K562 (cell line): ENCODE measurements around the gene MAK. TPM values are rescaled to one million over a fixed set of nuclear protein-coding genes. Genes with fewer than 3 reads are reported as not detected.
A peak's percentile ranks its signal among the peaks of the same experiment; 100 is the strongest.

Experiments
- AFF4 ChIP-seq: sonication (generic); formaldehyde crosslinking; IDR thresholded peaks from 2 replicates; pipeline ENCODE4 v1.8.0; 2023; ENCODE audit warnings: mild to moderate bottlenecking, missing genetic modification reagents
- CBFA2T3 ChIP-seq: fragments of 450-650 bp; IDR thresholded peaks from 2 replicates; pipeline ENCODE4 v1.6.1; 2017
- CREM ChIP-seq: IDR thresholded peaks from 2 replicates; pipeline ENCODE4 v1.6.1; 2014; ENCODE audit warnings: antibody characterized with exemption, low read depth
- E2F6 ChIP-seq, 2 experiments: IDR thresholded peaks; 2 replicates each; pipeline ENCODE4 v1.6.1; 2011; ENCODE audit warnings: borderline replicate concordance in 1 of 2, control low read depth in 1 of 2, low read depth in 1 of 2, low read length in 1 of 2, mild to moderate bottlenecking in 1 of 2, mixed read lengths in 1 of 2, moderate library complexity in 1 of 2; ENCODE audit not compliant: insufficient read depth in 1 of 2, insufficient read length in 1 of 2, poor library complexity in 1 of 2, severe bottlenecking in 1 of 2; ENCODE audit errors: extremely low read depth in 1 of 2
- ETV1 ChIP-seq: fragments of 450-650 bp; conservative IDR thresholded peaks from 2 replicates; pipeline ENCODE4 v1.6.1; 2016; ENCODE audit warnings: missing genetic modification characterization, control low read depth, low read depth, missing compliant biosample characterization
- JUND ChIP-seq, 2 experiments: IDR thresholded peaks; 2 replicates in 1 of 2; 3 replicates in 1 of 2; pipeline ENCODE4 v1.6.1; 2011; ENCODE audit warnings: borderline replicate concordance in 2 of 2, low read depth in 2 of 2, low read length in 2 of 2, improper control_type of control experiment in 1 of 2, missing biosample characterization in 1 of 2, missing genetic modification characterization in 1 of 2, missing genetic modification reagents in 1 of 2
- NBN ChIP-seq: fragments of 450-650 bp; IDR thresholded peaks from 2 replicates; pipeline ENCODE4 v1.6.1; 2016; ENCODE audit warnings: low read depth, mild to moderate bottlenecking
- NKRF ChIP-seq: fragments of 450-650 bp; IDR thresholded peaks from 2 replicates; pipeline ENCODE4 v1.6.1; 2016; ENCODE audit warnings: borderline replicate concordance
- SIN3B ChIP-seq: fragments of 450-650 bp; IDR thresholded peaks from 2 replicates; pipeline ENCODE4 v1.6.1; 2017; ENCODE audit warnings: low read depth, mild to moderate bottlenecking, moderate library complexity
- SIRT6 ChIP-seq: IDR thresholded peaks from one replicate; pipeline ENCODE4 v1.6.1; 2012; ENCODE audit warnings: low read depth, mild to moderate bottlenecking, control low read depth, inconsistent platforms, low read length, moderate library complexity
- TRIM24 ChIP-seq, 2 experiments: fragments of 450-650 bp; IDR thresholded peaks; 2 replicates each; pipeline ENCODE4 v1.6.1; 2016
- ZBTB12 ChIP-seq: fragments of 250-450 bp; sonication (Bioruptor Pico); IDR thresholded peaks from 2 replicates; pipeline ENCODE4 v1.4.0; 2020
- ZC3H4 ChIP-seq: sonication (generic); formaldehyde crosslinking; IDR thresholded peaks from 2 replicates; pipeline ENCODE4 v1.9.0; 2021; ENCODE audit warnings: missing genetic modification reagents, borderline replicate concordance
- ZNF143 ChIP-seq: sonication (generic); formaldehyde crosslinking; IDR thresholded peaks from 2 replicates; pipeline ENCODE4 v1.9.0; 2022; ENCODE audit warnings: mild to moderate bottlenecking, missing genetic modification reagents
- ZNF347 ChIP-seq: fragments of 450-650 bp; formaldehyde crosslinking; IDR thresholded peaks from 2 replicates; pipeline ENCODE4 v1.4.0; 2020; ENCODE audit warnings: low read depth, mild to moderate bottlenecking, moderate library complexity
- ZNF41 ChIP-seq: fragments of 250-450 bp; sonication (Bioruptor Pico); conservative IDR thresholded peaks from 2 replicates; pipeline ENCODE4 v1.4.0; 2020; ENCODE audit warnings: mild to moderate bottlenecking
- ZNF583 ChIP-seq: fragments of 250-450 bp; sonication (Bioruptor Pico); IDR thresholded peaks from 2 replicates; pipeline ENCODE4 v1.4.0; 2020
- ZNF75A ChIP-seq: fragments of 450-650 bp; formaldehyde crosslinking; IDR thresholded peaks from 2 replicates; pipeline ENCODE4 v1.4.0; 2020; ENCODE audit warnings: mild to moderate bottlenecking
- polyA plus RNA-seq, 8 experiments: library from polyadenylated mRNA; depleted of rRNA in 4 of 8; stranded (reverse) in 5 of 8; unstranded in 3 of 8; fragments of >200 nt; fragmentation: Nextera tagmentation in 2 of 8; fragmentation: Illumina TruSeq in 1 of 8; extraction: Ambion mirVana in 2 of 8; extraction: Trizol in 1 of 8; gene quantifications; 2 replicates each; pipeline versions ENCODE4 v1.2.1 to v1.2.3, GENCODE V29; 2011 to 2014; ENCODE audit warnings: inconsistent platforms in 1 of 8, missing spikeins in 1 of 8
- total RNA-seq, 7 experiments: library from RNA; depleted of rRNA in 6 of 7; stranded (reverse); fragments of >200 nt in 6 of 7; fragmentation: Illumina TruSeq in 2 of 7; extraction: Trizol in 2 of 7; gene quantifications; 2 replicates each; pipeline versions ENCODE4 v1.2.1 to v1.2.3, GENCODE V29; 2011 to 2021; ENCODE audit warnings: low replicate concordance in 1 of 7

MAK gene
- total and polyA plus RNA-seq, 9 of the 15 experiments (the other 6 are each of a cell fraction or from before 2014, with no cell fraction given), result 0.25 to 1.1 (median 0.53) TPM

- peak; percentile 80 to 96 for TF ChIP-seq E2F6 (IDR thresholded peaks at IDR 0.05; ENCODE audit: borderline replicate concordance in 1 of 2, extremely low read depth in 1 of 2, insufficient read depth in 1 of 2, insufficient read length in 1 of 2, low read depth in 1 of 2, low read length in 1 of 2, poor library complexity in 1 of 2, severe bottlenecking in 1 of 2)
- no peak for TF ChIP-seq ZC3H4
- TF ChIP-seq NBN, result no peak; the same call in 1 of the 2 replicates
- peak; percentile 31; the same call in 1 of the 2 replicates for TF ChIP-seq CBFA2T3
- 0 out of 2 replicates have a peak, but pooled peaks have one; percentile 64 for TF ChIP-seq NKRF
- TF ChIP-seq TRIM24 (IDR thresholded peaks at IDR 0.05), result peak in 1 of 2 experiments; percentile 64; a peak in 2 of 4 replicates
- no peak for TF ChIP-seq SIRT6
- no peak for TF ChIP-seq ZNF41 (CRISPR knock-in tag)
- TF ChIP-seq ZNF583 (CRISPR knock-in tag), result peak; percentile 18; the same call in 1 of the 2 replicates
- no peak for TF ChIP-seq ZNF75A (CRISPR knock-in tag)
- no peak for TF ChIP-seq SIN3B
- TF ChIP-seq JUND (IDR thresholded peaks at IDR 0.05; ENCODE audit: borderline replicate concordance, low read depth, low read length), result peak; percentile 72
- no peak; the same call in 2 of the 3 replicates for TF ChIP-seq JUND (tag; IDR thresholded peaks at IDR 0.05; ENCODE audit: borderline replicate concordance, low read depth, low read length)
- TF ChIP-seq CREM, result peak; percentile 84
- TF ChIP-seq ETV1 (tag), result peak; percentile 94
- TF ChIP-seq ZNF143 (CRISPR knock-in tag), result no peak
- TF ChIP-seq AFF4, result peak; percentile 81; the same call in 1 of the 2 replicates
- TF ChIP-seq ZBTB12, result peak; percentile 57
- no peak for TF ChIP-seq ZNF347 (CRISPR knock-in tag)
Observed at GRCh38 chr6:10747251-10747972, 90.9 kb downstream of the MAK start, which contains the start of gene TMEM14B (continued).
